Measurements from ENCODE around the gene FSTL5. TPM values are rescaled to one million over a fixed set of nuclear protein-coding genes. Genes with fewer than 3 reads are reported as not detected.

Gene FSTL5
- total RNA-seq, 1 experiment from 2014 or later: not detected

DNA sequence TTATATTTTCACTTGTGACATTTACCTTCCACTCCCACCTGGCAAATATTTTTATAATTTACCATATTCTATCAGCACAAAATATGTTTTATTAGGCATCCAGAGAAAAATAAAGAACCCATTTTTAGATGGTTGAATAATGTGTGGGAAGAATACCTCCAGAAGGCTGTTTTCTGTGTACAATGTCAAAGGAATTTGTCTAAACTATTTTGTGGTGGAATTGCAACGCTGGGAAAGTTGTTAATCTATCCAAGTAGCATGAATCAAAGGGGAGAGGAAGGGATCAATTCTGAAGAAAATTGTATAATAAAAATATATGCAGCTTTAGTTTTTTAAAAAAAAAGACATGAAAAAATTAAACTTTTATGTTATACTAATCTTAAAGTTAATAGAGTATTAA is 706.5 kb downstream of the FSTL5 start:
- DNase-seq (ENCODE audit: low spot score): no peak

DNA sequence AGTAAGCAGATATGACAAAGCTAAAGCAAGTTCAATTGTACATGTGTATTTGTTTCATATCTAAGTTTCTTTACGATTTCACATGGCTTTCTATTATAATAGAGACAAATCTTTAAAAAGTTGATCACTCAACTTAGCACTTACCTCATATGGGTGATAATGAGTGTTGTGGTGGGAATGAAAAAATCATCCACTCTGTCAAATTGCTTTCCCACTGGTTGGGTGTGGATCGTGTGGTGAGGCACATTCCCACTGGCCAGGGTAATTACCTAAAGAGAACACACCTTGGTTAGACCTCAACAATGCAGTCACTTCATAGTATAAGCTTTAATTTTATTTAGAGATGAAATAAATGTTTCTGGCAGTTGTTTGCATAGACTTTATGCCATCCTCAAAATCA is 708.9 kb downstream of the FSTL5 start:
- no peak for DNase-seq (ENCODE audit: low spot score)

DNA sequence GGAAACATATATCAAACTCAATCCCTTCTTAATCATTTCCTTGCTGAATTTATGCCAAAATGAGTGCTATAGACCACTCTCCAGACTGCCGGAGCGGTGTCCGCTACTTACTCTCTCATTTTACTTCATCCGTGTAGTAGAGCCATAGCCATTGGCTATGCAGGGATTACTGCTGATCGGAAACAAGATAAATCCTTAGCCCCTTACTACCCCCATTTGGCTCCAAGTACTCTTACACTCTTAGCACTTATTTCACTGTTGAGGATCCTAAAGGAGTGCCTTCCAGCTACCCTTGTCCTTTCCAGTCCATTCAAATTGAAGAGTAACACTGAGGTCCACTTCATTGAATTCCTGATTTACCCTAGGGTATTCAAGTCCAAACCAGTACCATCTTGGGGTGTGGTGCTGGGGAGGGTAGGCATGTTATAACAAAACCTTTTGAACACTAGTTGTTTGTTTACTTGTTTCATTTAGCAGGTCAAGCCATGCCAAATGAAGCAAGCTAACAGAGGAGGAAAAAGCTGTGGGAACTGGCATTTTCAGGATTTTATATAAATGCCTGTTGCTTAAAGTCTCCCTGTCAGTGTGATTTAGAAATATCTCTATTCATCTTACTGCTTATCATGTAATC is 715.1 kb downstream of the FSTL5 start:
- no peak for DNase-seq (ENCODE audit: low spot score)

DNA sequence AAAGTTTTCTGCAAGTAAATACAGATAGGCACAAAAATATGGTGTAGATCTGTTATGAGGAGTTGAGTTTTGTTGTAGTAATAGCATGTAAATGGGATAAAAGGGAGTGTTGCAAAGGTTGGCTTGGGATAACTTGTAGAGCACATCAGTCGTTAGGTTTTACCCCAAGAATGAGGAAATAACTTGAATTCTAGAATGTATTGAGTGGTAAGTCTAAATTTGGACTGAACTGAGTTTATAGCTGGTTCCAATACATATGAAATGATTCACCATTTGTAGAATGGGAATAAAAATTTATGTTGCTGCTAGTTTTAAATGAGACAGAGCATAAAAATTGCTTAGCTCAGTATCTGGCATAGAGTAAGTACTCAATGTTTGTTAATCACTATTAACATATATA is 719.2 kb downstream of the FSTL5 start:
- no peak for DNase-seq (ENCODE audit: low spot score)

DNA sequence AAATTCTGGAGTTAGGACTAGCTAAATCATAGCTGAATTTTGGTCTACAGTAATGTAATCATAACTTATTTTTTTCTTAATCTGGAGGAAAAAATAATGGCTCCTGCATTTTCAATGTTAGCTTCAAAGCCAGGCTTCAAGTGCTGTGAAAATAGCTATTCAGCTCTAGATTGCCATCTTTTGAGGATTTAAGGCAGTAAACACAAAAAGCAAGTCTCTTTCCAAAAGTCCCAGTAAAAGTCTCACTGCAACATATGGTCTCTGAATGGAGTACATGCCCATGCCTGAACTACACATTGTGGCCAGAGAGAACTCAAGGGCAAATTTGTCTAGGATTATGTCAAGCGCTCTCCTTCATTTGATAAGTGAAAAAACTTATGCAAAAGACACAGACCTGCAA is 720.9 kb downstream of the FSTL5 start:
- DNase-seq (ENCODE audit: low spot score): no peak

DNA sequence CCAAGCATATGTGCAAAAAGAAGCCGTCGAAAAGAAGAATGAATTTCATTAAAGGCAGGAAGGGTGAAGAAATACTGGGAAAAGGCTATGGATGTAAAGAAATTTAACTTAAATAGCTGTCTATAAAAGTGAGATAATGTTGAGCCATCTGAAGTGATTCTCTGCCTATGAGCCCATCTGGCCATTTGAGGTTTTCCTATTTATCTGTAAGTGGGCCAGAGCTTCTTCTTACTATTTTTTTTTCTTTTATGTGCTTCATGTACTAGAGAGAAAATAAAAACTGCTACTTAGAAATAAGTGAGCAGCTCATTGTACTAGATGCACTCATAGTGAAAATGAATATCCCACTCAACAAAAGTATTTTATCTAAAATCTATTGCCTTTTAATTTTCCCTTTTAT is 725.7 kb downstream of the FSTL5 start:
- no peak for DNase-seq (ENCODE audit: low spot score)

DNA sequence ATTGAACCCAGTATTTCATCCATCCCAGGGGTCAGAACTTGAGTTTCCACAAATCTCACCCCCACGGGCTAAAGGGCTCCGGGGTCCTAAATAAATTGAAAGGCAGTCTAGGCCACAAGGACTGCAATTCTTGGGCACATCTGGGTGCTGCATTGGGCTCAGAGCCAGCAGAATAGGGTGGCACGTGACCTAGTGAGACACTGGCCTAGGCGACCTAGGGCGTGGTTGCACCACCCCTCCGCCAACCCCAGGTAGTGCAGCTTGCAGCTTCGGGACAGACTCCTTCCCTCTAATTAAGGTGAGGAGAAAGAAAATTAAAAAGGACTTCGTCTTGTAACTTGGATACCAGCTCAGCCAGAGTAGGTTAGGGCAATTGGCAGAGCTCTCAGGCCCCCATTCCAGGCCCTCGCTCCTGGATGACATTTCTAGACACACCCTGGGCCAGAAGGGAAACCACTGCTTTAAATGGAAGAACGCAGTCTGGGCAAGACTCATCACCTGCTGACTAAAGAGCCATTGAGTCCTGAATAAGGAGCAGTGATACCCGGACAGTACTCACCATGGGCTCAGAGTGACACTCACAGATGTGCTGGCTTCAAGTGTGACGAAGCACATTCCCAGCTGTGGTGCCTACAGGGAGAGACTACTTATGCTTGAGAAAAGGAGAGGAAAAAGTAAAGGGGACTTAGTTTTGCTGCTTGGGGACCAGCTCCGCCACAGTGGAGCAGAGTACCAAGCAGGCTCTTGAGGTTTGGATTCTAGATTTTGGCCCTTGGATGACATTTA is 735.4 kb downstream of the FSTL5 start:
- no peak for DNase-seq (ENCODE audit: low spot score)

DNA sequence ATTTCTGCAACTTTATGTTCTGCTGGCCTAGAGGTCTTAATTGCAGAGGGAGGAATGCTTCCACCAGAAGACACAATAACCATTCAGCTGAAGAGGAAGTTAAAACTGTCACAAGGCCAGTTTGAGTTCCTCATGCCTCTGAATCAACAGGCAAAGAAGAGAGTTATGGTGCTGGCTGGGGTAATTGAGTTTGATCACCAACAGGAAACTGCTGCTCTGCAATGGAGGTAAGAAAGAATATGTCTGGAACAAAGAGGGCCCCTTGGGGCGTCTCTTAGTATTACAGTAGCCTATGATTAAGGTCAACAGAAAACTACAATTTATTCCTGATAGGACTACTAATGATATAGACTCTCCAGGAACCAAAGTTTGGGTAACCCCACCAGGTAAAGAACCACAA is 744.0 kb downstream of the FSTL5 start:
- peak; percentile 29 for DNase-seq (ENCODE audit: low spot score)

DNA sequence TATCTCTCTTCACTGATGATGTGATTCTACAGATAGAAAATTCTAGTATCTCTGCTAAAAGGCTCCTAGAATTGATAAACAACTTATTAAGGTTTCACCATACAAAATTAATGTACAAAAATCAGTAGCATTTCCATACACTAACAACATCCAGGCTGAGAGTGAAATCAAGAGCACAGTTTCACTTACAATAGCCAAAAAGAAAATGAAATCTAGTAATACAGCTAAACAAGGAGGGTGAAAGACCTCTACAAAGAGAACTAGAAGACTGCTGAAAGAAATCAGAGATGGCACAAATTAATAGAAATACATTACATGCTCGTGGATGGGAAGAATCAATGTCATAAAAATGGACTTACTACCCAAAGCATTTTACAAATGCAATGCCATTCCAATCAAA is 751.9 kb downstream of the FSTL5 start:
- DNase-seq (ENCODE audit: low spot score): no peak

DNA sequence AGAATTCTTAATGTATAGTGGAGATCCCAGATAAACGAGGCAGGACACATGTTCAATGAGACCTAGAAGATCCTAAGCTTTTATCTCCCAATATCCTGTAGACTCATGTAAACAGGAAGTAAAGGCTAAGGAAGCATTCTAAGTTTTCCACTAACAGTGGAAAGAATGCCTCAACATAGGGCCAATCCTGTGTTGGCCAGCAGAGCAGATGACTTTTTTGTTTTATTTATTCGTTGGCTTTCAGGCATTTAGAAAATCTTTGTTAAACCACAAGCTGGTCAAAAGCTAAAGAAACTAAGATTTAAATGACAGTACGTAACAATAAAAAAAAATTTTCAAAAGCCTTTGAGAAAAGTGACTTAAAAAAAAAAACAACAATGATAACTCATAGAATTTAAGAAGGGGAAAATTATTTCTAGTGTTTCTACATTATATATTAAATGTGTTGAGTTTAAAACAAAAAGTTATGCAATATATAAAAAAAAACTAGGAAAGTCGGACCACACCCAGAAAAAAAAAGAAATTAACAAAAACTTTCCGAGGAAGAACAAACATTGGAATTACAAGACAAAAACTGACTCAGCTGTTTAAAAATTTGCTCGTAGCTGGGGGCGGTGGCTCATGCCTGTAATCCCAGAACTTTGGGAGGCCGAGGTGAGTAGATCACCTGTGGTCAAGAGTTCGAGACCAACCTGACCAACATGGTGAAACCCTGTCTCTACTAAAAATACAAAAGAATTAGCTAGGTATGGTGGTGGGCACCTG is 759.3 kb downstream of the FSTL5 start:
- no peak for DNase-seq (ENCODE audit: low spot score)

DNA sequence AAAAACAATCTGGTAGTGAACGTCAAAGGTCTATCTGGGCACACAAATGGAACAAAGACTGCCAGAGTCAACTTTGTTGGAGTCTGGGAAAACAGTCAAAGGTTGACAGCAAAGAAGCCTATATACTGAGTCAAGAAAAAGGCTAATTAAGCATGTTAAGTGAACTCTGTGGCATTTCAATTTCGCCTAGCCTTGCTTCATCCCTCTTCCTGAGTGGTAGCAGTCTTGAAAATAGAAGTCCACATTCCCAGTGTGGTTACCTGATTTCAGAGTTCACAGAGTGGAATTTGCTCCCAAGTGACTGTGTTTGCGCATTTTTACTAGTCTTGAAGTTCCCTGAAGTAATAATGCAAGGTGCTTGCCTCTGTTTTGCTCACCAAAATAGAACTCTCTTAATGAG is 760.0 kb downstream of the FSTL5 start:
- no peak for DNase-seq (ENCODE audit: low spot score)

DNA sequence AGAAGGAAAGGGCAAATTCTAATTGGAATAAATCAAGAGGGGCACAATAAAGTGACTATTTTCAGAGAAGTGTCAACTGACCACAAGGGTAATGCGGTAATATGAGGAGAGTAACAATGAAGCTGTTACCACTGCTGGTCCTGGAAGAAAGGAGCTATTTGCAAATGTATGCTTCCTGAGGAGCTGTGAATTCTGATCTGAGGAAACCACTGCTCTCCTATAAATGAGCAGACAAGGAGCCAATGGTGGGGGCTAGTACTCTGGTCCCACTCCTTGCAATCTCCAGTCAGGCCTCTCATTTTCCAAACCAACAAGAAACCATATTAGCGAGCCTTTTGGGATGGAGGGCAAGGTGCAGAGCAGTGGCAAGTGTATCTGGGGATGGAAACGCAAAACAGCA is 770.2 kb downstream of the FSTL5 start:
- DNase-seq (ENCODE audit: low spot score): no peak

DNA sequence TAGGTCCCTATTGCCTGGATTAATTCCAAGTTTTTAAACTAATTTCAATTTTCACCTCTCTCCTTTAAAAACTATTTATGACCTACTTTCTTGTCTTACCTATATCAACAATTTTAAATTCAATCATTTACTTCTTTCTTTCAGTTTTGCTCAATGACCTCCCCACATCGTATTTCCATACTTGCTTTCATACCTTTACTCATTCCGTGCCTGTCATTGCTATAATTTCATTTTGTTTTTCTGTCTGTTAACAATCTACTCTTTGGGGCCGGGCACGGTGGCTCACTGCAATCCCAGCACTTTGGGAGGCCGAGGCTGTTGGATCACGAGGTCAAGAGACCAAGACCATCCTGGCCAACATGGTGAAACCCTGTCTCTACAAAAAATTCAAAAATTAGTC is 781.1 kb downstream of the FSTL5 start:
- DNase-seq (ENCODE audit: low spot score): no peak

DNA sequence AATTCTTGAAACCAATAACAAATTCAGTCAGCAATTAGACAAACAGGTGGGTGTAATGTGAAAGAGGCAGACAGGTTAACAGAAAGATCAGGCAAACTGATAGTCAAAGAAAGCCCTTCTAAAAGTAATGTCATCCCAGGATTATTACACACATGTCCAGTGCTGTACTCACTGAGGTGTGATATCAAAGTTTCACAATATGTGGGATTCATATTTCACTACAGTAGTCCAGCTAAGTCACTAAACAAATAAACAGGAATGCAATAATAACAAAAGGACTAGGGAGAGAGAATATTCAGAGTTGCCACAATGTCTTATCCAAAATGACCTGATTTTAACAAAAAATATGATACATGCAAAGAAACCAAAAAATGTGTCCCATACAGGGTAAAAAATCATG is 787.5 kb downstream of the FSTL5 start:
- DNase-seq (ENCODE audit: low spot score): no peak

DNA sequence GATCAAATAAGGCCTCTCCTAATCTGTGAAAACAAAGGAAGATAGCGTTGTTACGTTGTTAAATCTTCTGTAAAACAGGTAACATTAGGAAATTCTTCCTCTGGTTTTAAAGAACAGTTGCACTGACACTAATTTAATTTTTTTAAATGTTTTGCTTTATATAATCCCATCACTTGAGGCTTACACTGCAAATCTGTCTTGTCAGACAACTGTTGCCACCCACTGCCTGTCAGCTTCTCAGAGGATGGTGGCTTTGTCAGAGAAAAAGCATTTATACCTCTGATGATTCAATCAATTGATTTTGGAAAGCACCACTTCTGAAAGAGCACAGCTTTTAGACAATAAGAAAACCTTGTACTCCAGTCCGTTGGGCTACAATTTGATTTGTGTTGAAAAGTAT is 799.1 kb downstream of the FSTL5 start:
- no peak for DNase-seq (ENCODE audit: low spot score)

DNA sequence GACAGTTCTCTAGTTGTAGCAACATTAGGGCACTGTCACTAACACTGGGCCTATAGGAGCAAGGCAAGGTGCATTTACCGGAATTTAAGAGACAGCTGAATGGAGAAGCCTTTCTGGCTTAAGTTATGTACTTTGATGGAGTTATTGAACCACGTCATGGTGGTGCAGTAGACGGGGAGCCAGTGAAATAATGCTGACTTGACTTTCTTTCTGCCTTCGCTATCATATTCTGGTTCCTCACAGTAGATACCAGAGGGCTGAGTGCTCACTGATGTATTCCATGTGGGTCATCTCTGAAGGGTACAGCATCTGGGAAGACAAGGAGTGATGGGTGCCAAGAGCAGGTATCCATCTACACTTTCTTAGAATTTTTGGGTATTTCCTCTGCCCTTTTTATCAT is 802.8 kb downstream of the FSTL5 start:
- DNase-seq (ENCODE audit: low spot score): no peak

DNA sequence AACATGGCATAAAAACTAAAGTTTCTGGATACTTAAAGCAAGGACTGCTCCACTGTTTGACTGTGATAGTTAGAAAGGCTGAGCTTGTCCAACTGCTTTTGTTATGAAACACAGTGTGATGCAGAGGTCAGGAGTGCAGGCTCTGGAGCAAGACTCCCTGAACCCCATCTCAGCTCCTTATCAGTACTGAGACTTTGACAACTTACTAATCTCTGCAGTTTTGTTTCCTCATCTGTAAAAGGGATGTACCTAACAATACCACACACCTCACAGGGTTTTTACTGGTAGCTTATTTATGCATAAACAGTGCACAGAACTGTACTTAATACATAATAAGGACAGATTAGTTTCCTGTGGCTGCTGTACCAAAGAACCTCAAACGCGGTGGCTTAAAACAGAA is 804.3 kb downstream of the FSTL5 start:
- no peak for DNase-seq (ENCODE audit: low spot score)

DNA sequence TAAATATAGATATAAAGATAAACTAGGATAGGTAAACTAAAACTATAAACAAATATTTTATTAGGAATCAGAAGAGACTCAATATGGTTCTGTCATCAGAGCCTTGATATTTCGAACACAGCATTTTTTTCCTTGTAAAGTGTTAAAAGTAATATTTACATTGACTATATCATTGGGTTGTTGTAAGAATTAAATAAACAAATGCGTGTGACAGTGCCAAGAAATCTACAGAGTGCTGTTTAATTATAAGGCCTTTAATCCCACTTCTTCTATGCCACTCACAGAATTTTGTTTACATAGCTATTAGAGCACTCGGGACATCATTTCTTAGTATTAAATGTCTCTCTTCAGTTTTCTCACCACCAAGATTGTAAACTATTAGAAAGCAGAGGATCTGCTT is 807.4 kb downstream of the FSTL5 start:
- DNase-seq (ENCODE audit: low spot score): no peak

DNA sequence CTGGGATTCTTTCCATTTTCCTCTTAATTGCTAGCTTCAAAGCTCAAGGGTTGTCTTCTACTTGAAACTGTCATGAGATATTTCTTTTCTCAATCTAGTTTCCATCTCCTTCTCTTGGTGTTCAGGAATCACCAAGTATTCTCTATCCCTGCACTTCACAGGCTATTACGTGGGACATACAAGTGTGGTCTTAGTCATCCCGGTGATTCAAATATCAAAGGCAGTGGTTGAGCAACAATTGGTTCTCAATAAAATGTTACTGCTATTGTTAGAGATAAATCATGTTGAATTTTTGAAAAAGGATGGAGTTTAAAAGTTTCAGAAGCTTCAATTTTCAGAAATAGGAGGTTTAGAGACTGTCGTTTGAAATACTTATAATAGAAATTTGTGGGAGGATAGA is 812.9 kb downstream of the FSTL5 start:
- DNase-seq (ENCODE audit: low spot score): no peak

DNA sequence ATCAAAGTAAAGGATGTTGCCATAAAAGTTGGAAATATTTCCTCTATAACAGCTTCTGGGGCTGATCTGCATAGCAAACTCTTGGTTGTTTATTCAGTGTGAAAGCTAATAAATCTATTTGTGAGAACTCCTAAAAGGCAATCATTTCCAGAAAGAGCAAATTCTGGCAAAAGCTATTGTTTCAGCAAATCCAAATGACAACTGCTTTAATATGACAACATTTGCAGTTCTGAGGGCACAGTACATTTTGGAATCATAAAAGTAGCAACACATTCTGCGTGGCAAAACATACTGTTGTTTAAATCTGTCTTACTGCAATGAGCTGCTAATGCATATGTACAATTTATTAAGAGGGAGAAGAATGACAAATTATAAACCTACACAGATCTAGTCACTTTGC is 818.1 kb downstream of the FSTL5 start:
- no peak for DNase-seq (ENCODE audit: low spot score)

DNA sequence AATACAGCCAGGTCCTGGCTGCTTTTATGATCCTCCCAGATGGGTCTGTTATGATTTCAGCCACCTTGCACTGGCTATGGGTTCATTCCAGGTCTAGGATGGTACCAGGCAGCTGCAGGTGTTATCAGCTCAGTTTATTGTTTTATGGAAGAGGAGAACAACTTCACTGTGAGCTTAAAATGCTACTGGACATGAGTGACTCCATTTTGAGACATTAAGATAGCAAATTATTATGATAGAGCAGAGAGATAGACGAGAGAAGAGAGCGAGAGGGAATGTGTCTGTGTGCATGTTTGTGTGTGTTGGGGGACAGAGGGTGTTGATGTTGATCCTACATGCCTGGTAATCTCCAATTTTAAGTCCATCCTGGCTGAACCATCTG is 820.2 kb downstream of the FSTL5 start:
- no peak for DNase-seq (ENCODE audit: low spot score)

DNA sequence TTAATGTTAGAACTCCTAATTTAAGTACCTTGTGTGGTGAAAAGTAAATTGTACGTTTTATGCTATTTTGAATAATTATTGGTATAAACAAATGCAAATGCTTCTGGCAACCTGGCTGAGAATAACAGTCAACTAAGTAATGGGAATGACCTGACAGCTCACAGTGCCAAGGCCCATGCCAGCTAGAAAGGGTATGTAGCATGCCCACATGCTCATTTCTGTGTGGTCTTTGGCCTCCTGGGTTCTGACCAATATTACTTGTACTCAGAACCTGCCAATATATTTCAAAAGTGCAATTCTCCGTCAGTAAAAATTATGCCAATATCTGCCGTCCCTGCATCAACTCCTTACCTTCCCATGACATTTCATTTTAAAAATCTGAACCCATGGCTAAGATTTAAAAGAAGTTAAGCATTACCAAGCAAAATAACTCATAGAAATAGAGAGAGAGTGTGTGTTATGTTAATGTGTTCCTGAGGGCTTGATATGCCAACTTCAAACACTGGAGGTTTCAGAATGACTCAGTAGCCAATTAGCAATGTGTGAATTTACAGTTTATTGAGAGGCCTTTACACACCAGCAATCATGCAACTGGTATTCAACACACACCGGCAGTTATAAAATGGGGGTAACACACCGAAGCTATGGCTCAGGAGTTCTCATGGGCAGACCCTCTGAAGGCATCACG is 820.8 kb downstream of the FSTL5 start:
- DNase-seq (ENCODE audit: low spot score): no peak
